Stimulated activated naive CD4-positive, alpha-beta T cell treated with Interleukin-2 at 50 U/mL for 16 hours (primary cell): ENCODE results near the gene ST8SIA1.

Experiments used
- DNase-seq: peaks from one replicate; lab custom pipeline; 2025; lab: John Stamatoyannopoulos, UW

ST8SIA1 gene

GRCh38 chr12:22283006-22283506 lies 51.5 kb downstream of the ST8SIA1 start:
- DNase-seq: no peak

- DNase-seq: no peak
Observed at GRCh38 chr12:22282283-22282682, 52.2 kb downstream of the ST8SIA1 start.

- DNase-seq: no peak
Observed at GRCh38 chr12:22276867-22277266, 57.6 kb downstream of the ST8SIA1 start.

GRCh38 chr12:22276313-22276712 lies 58.2 kb downstream of the ST8SIA1 start:
- no peak for DNase-seq

- no peak for DNase-seq
Observed at GRCh38 chr12:22275843-22276242, 58.7 kb downstream of the ST8SIA1 start.

GRCh38 chr12:22272335-22273151 lies 62.0 kb downstream of the ST8SIA1 start:
- DNase-seq: no peak

GRCh38 chr12:22271023-22271422 lies 63.5 kb downstream of the ST8SIA1 start:
- no peak for DNase-seq

- DNase-seq: no peak
Observed at GRCh38 chr12:22268973-22269372, 65.5 kb downstream of the ST8SIA1 start.

- no peak for DNase-seq
Observed at GRCh38 chr12:22268406-22268805, 66.1 kb downstream of the ST8SIA1 start.

GRCh38 chr12:22266101-22266500 lies 68.4 kb downstream of the ST8SIA1 start:
- no peak for DNase-seq

GRCh38 chr12:22264380-22264779 lies 70.1 kb downstream of the ST8SIA1 start:
- DNase-seq: no peak

GRCh38 chr12:22262309-22262708 lies 72.2 kb downstream of the ST8SIA1 start:
- DNase-seq: no peak

GRCh38 chr12:22257100-22257499 lies 77.4 kb downstream of the ST8SIA1 start:
- DNase-seq: no peak

- DNase-seq: no peak
Observed at GRCh38 chr12:22256605-22257004, 77.9 kb downstream of the ST8SIA1 start.

GRCh38 chr12:22256041-22256441 lies 78.5 kb downstream of the ST8SIA1 start:
- DNase-seq: no peak

- DNase-seq: no peak
Observed at GRCh38 chr12:22255097-22255496, 79.4 kb downstream of the ST8SIA1 start.

GRCh38 chr12:22254478-22254877 lies 80.0 kb downstream of the ST8SIA1 start:
- DNase-seq: no peak

GRCh38 chr12:22252057-22252456 lies 82.5 kb downstream of the ST8SIA1 start:
- DNase-seq: no peak

GRCh38 chr12:22250762-22251161 lies 83.7 kb downstream of the ST8SIA1 start:
- no peak for DNase-seq

- DNase-seq: no peak
Observed at GRCh38 chr12:22248571-22249115, 85.9 kb downstream of the ST8SIA1 start.

- no peak for DNase-seq
Observed at GRCh38 chr12:22248121-22248520, 86.4 kb downstream of the ST8SIA1 start.

- no peak for DNase-seq
Observed at GRCh38 chr12:22246217-22246846, 88.2 kb downstream of the ST8SIA1 start.

GRCh38 chr12:22242726-22243125 lies 91.8 kb downstream of the ST8SIA1 start:
- no peak for DNase-seq
